H9 (cell line): ENCODE measurements around the gene PRKCA. TPM values are rescaled to one million over a fixed set of nuclear protein-coding genes. Genes with fewer than 3 reads are reported as not detected.

Experiments
- DNase-seq: peaks from one replicate; pipeline ENCODE4 v3.0.0-alpha.2; 2017
- H2AFZ ChIP-seq: one replicate; pipeline ENCODE4 v1.6.1; 2013; ENCODE audit warnings: mild to moderate bottlenecking, low read length, control low read depth, moderate library complexity
- H2AK5ac ChIP-seq: 2 replicates; pipeline ENCODE4 v1.6.1; 2013; ENCODE audit warnings: low read length, control low read depth, mixed read lengths; ENCODE audit not compliant: insufficient read length
- H2BK120ac ChIP-seq: one replicate; pipeline ENCODE4 v1.6.1; 2013; ENCODE audit warnings: low read depth, mild to moderate bottlenecking, low read length, control low read depth, inconsistent platforms; ENCODE audit not compliant: poor library complexity, severe bottlenecking
- H2BK12ac ChIP-seq: 2 replicates; pipeline ENCODE4 v1.6.1; 2013; ENCODE audit warnings: low read length, control low read depth, mixed read lengths, low read depth; ENCODE audit not compliant: insufficient read length
- H2BK15ac ChIP-seq: 2 replicates; pipeline ENCODE4 v1.6.1; 2013; ENCODE audit warnings: low read depth, low read length, control low read depth
- H2BK20ac ChIP-seq: one replicate; pipeline ENCODE4 v1.6.1; 2013; ENCODE audit warnings: low read depth, mild to moderate bottlenecking, low read length, control low read depth, inconsistent platforms; ENCODE audit not compliant: poor library complexity, severe bottlenecking
- H2BK5ac ChIP-seq: 2 replicates; pipeline ENCODE4 v1.6.1; 2013; ENCODE audit warnings: low read length, control low read depth, mixed read lengths; ENCODE audit not compliant: insufficient read length
- H3K14ac ChIP-seq: 2 replicates; pipeline ENCODE4 v1.6.1; 2013; ENCODE audit warnings: low read length, control low read depth; ENCODE audit not compliant: insufficient read depth
- H3K18ac ChIP-seq: 2 replicates; pipeline ENCODE4 v1.6.1; 2013; ENCODE audit warnings: low read depth, mild to moderate bottlenecking, mixed read lengths, low read length, control low read depth; ENCODE audit not compliant: insufficient read length
- H3K23ac ChIP-seq: 2 replicates; pipeline ENCODE4 v1.6.1; 2013; ENCODE audit warnings: low read length, control low read depth, mixed read lengths, low read depth; ENCODE audit not compliant: insufficient read length
- H3K23me2 ChIP-seq: 2 replicates; pipeline ENCODE4 v1.6.1; 2013; ENCODE audit warnings: low read depth, mild to moderate bottlenecking, mixed read lengths, low read length, control low read depth; ENCODE audit not compliant: insufficient read length, poor library complexity, severe bottlenecking
- H3K27ac ChIP-seq: 2 replicates; pipeline ENCODE4 v1.5.1; 2013; ENCODE audit warnings: low read length, control low read depth, mixed read lengths, low read depth; ENCODE audit not compliant: insufficient read length
- H3K27me3 ChIP-seq: 2 replicates; pipeline ENCODE4 v1.6.1; 2013; ENCODE audit warnings: low read length, control low read depth, inconsistent platforms; ENCODE audit not compliant: insufficient read depth
- H3K4ac ChIP-seq: 2 replicates; pipeline ENCODE4 v1.6.1; 2013; ENCODE audit warnings: low read depth, mild to moderate bottlenecking, control low read depth, inconsistent platforms, low read length, moderate library complexity
- H3K4me1 ChIP-seq: 2 replicates; pipeline ENCODE4 v1.6.1; 2013; ENCODE audit warnings: low read length, control low read depth, inconsistent platforms; ENCODE audit not compliant: insufficient read depth
- H3K4me2 ChIP-seq: 2 replicates; pipeline ENCODE4 v1.6.1; 2013; ENCODE audit warnings: low read length, control low read depth, mixed read lengths; ENCODE audit not compliant: insufficient read length, insufficient read depth
- H3K56ac ChIP-seq: 2 replicates; pipeline ENCODE4 v1.6.1; 2013; ENCODE audit warnings: low read depth, mild to moderate bottlenecking, mixed read lengths, low read length, control low read depth; ENCODE audit not compliant: insufficient read length
- H3K79me1 ChIP-seq: 2 replicates; pipeline ENCODE4 v1.6.1; 2013; ENCODE audit warnings: low read depth, mild to moderate bottlenecking, moderate library complexity, low read length, control low read depth, inconsistent platforms; ENCODE audit not compliant: insufficient read depth, poor library complexity, severe bottlenecking
- H3K79me2 ChIP-seq: 2 replicates; pipeline ENCODE4 v1.6.1; 2013; ENCODE audit warnings: low read length, control low read depth, inconsistent platforms; ENCODE audit not compliant: insufficient read depth
- H3K9ac ChIP-seq: 2 replicates; pipeline ENCODE4 v1.6.1; 2013; ENCODE audit warnings: low read length, control low read depth, mixed read lengths; ENCODE audit not compliant: insufficient read length; ENCODE audit errors: extremely low read depth
- H3K9me3 ChIP-seq: one replicate; pipeline ENCODE4 v1.6.1; 2013; ENCODE audit warnings: low read depth, low read length, inconsistent platforms; ENCODE audit not compliant: control insufficient read depth
- H3T11ph ChIP-seq: one replicate; pipeline ENCODE4 v1.6.1; 2013; ENCODE audit warnings: mild to moderate bottlenecking, low read length, control low read depth, inconsistent platforms
- H4K20me1 ChIP-seq: one replicate; pipeline ENCODE4 v1.6.1; 2013; ENCODE audit not compliant: control insufficient read depth, insufficient read length, insufficient read depth
- H4K5ac ChIP-seq: 2 replicates; pipeline ENCODE4 v1.6.1; 2013; ENCODE audit warnings: low read depth, mild to moderate bottlenecking, mixed read lengths, low read length, control low read depth; ENCODE audit not compliant: insufficient read length
- H4K8ac ChIP-seq: replicated peaks from 2 replicates; pipeline ENCODE4 v1.6.1; 2013; ENCODE audit warnings: low read length, control low read depth, mixed read lengths, low read depth; ENCODE audit not compliant: insufficient read length
- H4K91ac ChIP-seq: 2 replicates; pipeline ENCODE4 v1.6.1; 2013; ENCODE audit warnings: low read depth, mild to moderate bottlenecking, moderate library complexity, mixed read lengths, low read length, control low read depth; ENCODE audit not compliant: insufficient read length
- H3K27ac Mint-ChIP-seq, 3 experiments: 2 replicates in 2 of 3; 3 replicates in 1 of 3; pipeline ENCODE4 v1.8.0; 2020 to 2021; ENCODE audit warnings: mixed read lengths in 3 of 3, mild to moderate bottlenecking in 1 of 3, moderate library complexity in 1 of 3
- H3K27me3 Mint-ChIP-seq: 2 replicates; pipeline ENCODE4 v1.8.0; 2021; ENCODE audit warnings: low read depth, mild to moderate bottlenecking, moderate library complexity, mixed read lengths
- H3K36me3 Mint-ChIP-seq, 3 experiments: 2 replicates in 2 of 3; 3 replicates in 1 of 3; pipeline ENCODE4 v1.8.0; 2020 to 2021; ENCODE audit warnings: low read depth in 3 of 3, mixed read lengths in 3 of 3; ENCODE audit not compliant: insufficient read depth in 1 of 3
- H3K4me1 Mint-ChIP-seq, 2 experiments: 2 replicates each; pipeline ENCODE4 v1.8.0; 2020; ENCODE audit warnings: mixed read lengths in 2 of 2
- H3K4me3 Mint-ChIP-seq, 2 experiments: 2 replicates in 1 of 2; 3 replicates in 1 of 2; pipeline ENCODE4 v1.8.0; 2020 to 2021; ENCODE audit warnings: mild to moderate bottlenecking in 2 of 2, mixed read lengths in 2 of 2, moderate library complexity in 1 of 2
- H3K9me3 Mint-ChIP-seq, 2 experiments: 2 replicates in 1 of 2; 3 replicates in 1 of 2; pipeline ENCODE4 v1.8.0; 2020; ENCODE audit warnings: mild to moderate bottlenecking in 2 of 2, mixed read lengths in 2 of 2, moderate library complexity in 1 of 2
- CTCF ChIP-seq: fragments of 200-600 bp; sonication (generic); conservative IDR thresholded peaks from 3 replicates; pipeline ENCODE4 v1.8.0; 2021; ENCODE audit warnings: antibody characterized with exemption, mild to moderate bottlenecking
- WGBS: extraction: QIAGEN DNeasy Blood & Tissue Kit; methylation state at CpG from one replicate; pipeline ENCODE4 v1.1.7; 2013; ENCODE audit warnings: missing lambda C conversion rate, low lambda C conversion rate, mixed read lengths; ENCODE audit not compliant: insufficient read length; ENCODE audit errors: extremely low coverage; 5-methylcytosine and 5-hydroxymethylcytosine counted together
- total RNA-seq: library from RNA; stranded (reverse); gene quantifications from 2 replicates; pipeline ENCODE4 v1.2.1, GENCODE V29; 2021

Gene PRKCA
- total RNA-seq, 1 experiment from 2014 or later, result 10.5 TPM

- H3K36me3 Mint-ChIP-seq, result no peaks in the 10 kb centered on the region; a peak in 2 of 7 replicates
- Histone ChIP-seq H3K4me1 (peaks cover 11% of the 10 kb centered on the region; the same call in 1 of the 2 replicates), H3K79me2 (no peaks in the 10 kb centered on the region), H3K18ac (no peak overlapping the region), H4K8ac (no peak overlapping the region), H3K79me1 (no peaks in the 10 kb centered on the region), H2BK15ac (no peak overlapping the region), H3K56ac (no peak overlapping the region), H3K27me3 (no peaks in the 10 kb centered on the region), H4K91ac (no peak overlapping the region), H2BK5ac (no peak overlapping the region), H3K4me2 (no peak overlapping the region), H3K23me2 (no peaks in the 10 kb centered on the region), H3T11ph (no peak overlapping the region), H3K23ac (no peak overlapping the region), H2BK120ac (no peak overlapping the region), H4K20me1 (no peaks in the 10 kb centered on the region), H3K4ac (no peak overlapping the region), H2BK12ac (no peak overlapping the region), H2BK20ac (no peak overlapping the region), H3K9ac (no peak overlapping the region), H4K5ac (no peak overlapping the region), H3K14ac (no peak overlapping the region), H3K9me3 (no peaks in the 10 kb centered on the region), H3K27ac (no peak overlapping the region), H2AFZ (no peak overlapping the region), H2AK5ac (no peak overlapping the region)
- H3K27me3 Mint-ChIP-seq, result no peaks in the 10 kb centered on the region
- peak; percentile 28 for DNase-seq
- H3K4me1 Mint-ChIP-seq, result peaks cover 48 to 55% of the 10 kb centered on the region in 2 experiments
- H3K9me3 Mint-ChIP-seq, result no peaks in the 10 kb centered on the region
- H3K4me3 Mint-ChIP-seq, result no peak overlapping the region
- no CpG with 5 or more reads among the region's 6 CpGs for WGBS
- peak overlapping the region in 2 of 3 experiments; percentile 22 to 86; a peak in 2 of 7 replicates for H3K27ac Mint-ChIP-seq
- TF ChIP-seq CTCF, result no peak
Measured at GRCh38 chr17:66775271-66775670, 472.9 kb downstream of the PRKCA start.
